ENCODE data around the gene TARBP1.
"Not testable (repeated sequence)": the region's sequence is repeated elsewhere in the genome, so short reads cannot be mapped to it uniquely, and the experiment has no call there.

The TARBP1 gene

DNA sequence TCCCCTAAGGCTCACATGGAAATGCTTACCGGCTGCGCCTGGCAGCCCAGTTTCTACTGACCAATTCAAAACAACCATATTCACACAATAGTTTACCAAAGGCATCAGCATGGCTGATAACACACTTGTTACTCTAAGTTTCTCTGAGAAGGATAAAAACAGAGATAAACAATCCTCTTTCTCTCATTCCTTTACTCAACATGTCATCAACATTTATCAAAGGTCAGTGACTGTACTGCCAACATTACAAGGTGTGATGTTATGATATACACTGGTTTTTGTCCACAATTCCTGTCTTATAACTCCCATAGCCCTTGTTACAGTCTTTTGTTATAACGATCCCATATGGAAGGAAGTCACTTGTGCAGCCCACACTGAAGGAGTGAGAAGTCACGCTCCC, 72.1 kb downstream of the TARBP1 start:
- no peak for DNase-seq (ENCODE audit: low read depth)
- TF ChIP-seq, protein P1, sequence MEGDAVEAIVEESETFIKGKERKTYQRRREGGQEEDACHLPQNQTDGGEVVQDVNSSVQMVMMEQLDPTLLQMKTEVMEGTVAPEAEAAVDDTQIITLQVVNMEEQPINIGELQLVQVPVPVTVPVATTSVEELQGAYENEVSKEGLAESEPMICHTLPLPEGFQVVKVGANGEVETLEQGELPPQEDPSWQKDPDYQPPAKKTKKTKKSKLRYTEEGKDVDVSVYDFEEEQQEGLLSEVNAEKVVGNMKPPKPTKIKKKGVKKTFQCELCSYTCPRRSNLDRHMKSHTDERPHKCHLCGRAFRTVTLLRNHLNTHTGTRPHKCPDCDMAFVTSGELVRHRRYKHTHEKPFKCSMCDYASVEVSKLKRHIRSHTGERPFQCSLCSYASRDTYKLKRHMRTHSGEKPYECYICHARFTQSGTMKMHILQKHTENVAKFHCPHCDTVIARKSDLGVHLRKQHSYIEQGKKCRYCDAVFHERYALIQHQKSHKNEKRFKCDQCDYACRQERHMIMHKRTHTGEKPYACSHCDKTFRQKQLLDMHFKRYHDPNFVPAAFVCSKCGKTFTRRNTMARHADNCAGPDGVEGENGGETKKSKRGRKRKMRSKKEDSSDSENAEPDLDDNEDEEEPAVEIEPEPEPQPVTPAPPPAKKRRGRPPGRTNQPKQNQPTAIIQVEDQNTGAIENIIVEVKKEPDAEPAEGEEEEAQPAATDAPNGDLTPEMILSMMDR (IDR thresholded peaks at IDR 0.05; ENCODE audit: control insufficient read depth, insufficient read depth, low read depth, low read length, missing control alignments), result no peak
- no peak overlapping the region for H3K4me3 ChIP-seq (ENCODE audit: control insufficient read depth, low read depth, low read length)

DNA sequence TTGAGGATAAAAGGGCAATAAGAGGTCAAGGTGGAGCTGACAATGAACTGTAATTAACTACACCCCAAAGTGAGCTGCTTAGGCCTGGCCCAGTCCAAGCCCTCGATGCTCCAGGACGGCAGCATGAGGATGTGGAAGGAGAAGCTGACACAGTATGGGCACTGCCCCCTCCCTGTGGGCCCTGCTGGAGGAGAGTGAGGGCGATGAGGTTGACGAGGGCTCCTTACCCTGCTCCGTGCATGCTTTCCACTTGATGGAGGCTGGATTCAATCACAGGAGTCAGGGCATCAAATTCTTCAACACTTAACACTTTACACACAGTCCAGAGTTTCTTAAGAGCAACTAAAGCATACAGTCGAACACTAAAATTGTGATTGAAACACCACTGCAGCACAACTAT, 73.3 kb downstream of the TARBP1 start:
- no peak overlapping the region for H3K4me3 ChIP-seq (ENCODE audit: control insufficient read depth, low read depth, low read length)
- no peak for DNase-seq (ENCODE audit: low read depth)
- TF ChIP-seq, protein P1 (IDR thresholded peaks at IDR 0.05; ENCODE audit: control insufficient read depth, insufficient read depth, low read depth, low read length, missing control alignments), result no peak

DNA sequence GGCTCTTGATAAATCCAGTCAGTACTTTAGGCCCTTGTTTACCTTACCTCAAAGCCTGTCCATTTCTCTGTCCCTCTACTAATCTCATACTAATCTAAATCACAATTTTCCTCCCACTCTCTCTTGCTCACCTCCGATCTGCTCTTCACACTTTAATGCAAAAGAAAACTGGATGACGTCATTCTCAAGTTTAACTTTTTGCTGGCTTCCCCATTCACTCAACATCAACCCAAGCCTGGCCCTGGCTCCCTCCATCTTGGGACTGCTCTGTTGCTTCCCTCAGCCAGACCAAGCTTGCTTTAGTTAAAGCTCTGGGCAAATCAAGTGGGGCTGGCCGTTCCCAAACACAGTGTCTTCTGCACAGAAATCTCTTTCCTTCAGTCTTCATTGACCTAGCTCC, 76.0 kb downstream of the TARBP1 start:
- no peak overlapping the region for H3K4me3 ChIP-seq (ENCODE audit: control insufficient read depth, low read depth, low read length)
- TF ChIP-seq, protein P1 (IDR thresholded peaks at IDR 0.05; ENCODE audit: control insufficient read depth, insufficient read depth, low read depth, low read length, missing control alignments), result no peak
- no peak for DNase-seq (ENCODE audit: low read depth)

DNA sequence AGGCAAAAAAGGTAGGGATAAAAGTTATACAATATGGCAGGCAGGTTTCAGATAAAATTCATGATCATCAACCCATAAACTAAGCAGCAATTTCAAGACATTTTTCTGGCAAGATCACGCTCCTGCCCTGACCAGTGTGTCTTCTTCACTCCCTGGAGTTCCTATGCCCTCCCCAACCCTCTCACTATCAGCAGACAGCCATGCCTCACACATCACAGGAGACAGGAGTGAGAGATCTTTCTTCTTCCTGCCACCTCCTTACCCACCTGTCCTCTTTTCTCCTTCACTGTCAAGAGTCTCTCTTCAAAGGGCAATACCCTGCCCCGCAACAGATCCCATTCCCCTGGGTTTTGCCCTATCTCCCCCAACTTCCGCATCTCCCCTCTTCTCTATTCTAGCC, 77.3 kb downstream of the TARBP1 start:
- TF ChIP-seq, protein P1 (IDR thresholded peaks at IDR 0.05; ENCODE audit: control insufficient read depth, insufficient read depth, low read depth, low read length, missing control alignments), result no peak

DNA sequence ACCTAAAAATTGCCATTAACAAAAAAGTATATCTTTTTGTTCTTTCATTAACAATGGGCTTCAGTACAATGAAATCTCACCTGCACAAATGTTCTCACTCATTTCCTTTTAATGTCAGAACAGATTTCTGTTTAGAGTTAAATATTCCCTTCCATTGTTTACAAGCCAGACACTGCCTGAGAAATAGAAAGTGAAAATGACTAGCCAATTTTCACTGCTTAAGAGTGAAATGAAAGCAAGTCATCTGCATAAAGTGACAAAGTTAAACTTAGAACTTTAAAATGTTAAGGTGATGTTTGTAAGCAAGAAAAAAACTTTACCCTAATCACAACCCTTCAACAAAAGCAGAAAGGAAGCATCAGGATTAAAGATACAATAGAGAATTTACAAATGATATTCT, 78.2 kb downstream of the TARBP1 start:
- DNase-seq (ENCODE audit: low read depth), result no peak
- no peak overlapping the region for H3K4me3 ChIP-seq (ENCODE audit: control insufficient read depth, low read depth, low read length)
- TF ChIP-seq, protein P1 (IDR thresholded peaks at IDR 0.05; ENCODE audit: control insufficient read depth, insufficient read depth, low read depth, low read length, missing control alignments), result no peak

More for the DNA sequence above, 77.3 kb downstream of the TARBP1 start:
- DNase-seq (ENCODE audit: low read depth), result no peak
- H3K4me3 ChIP-seq (ENCODE audit: control insufficient read depth, low read depth, low read length), result no peak overlapping the region

DNA sequence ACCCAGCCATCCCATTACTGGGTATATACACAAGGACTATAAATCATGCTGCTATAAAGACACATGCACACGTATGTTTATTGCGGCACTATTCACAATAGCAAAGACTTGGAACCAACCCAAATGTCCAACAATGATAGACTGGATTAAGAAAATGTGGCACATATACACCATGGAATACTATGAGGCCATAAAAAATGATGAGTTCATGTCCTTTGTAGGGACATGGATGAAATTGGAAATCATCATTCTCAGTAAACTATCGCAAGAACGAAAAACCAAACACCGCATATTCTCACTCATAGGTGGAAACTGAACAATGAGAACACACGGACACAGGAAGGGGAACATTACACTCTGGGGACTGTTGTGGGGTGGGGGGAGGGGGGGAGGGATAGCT, 79.5 kb downstream of the TARBP1 start:
- H3K4me3 ChIP-seq (ENCODE audit: control insufficient read depth, low read depth, low read length); DNase-seq (ENCODE audit: low read depth): not testable (repeated sequence)

DNA sequence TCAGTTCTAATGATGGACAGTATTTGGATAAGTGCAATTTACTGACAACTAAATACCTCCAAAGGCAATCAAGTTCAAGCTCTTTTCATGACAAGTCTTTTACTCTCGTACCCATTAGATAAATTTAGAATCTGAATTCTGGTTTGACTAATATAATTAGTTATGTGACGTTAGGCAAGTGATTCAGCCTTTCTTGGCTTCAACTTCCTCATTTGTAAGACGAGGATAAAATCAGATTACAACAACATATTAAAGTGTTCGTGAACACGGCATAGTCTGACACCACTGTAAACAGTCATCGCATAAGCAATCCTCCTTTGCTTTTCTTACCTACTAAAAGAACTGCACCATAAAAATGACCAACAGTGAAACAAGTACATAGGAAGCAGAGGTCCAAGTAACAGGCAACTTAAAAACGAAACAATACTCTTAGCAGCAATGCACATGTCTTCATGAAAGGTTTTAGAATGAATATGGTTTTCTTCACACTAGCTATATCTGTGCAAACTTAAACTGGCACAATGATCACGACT, 80.1 kb downstream of the TARBP1 start:
- TF ChIP-seq, protein P1 (IDR thresholded peaks at IDR 0.05; ENCODE audit: control insufficient read depth, insufficient read depth, low read depth, low read length, missing control alignments), result no peak
- DNase-seq (ENCODE audit: low read depth), result peak; percentile 41
- H3K4me3 ChIP-seq (ENCODE audit: control insufficient read depth, low read depth, low read length), result no peak overlapping the region
